Type B pancreatic cell (in vitro differentiated cells): ENCODE results near the gene TDRD12. TPM values are rescaled to one million over a fixed set of nuclear protein-coding genes. Genes with fewer than 3 reads are reported as not detected.

ENCODE experiments used
- DNase-seq: peaks from one replicate; pipeline ENCODE4 v3.0.0; 2021; ENCODE audit warnings: mixed read lengths; ENCODE audit not compliant: unreplicated experiment; ENCODE audit errors: extremely low spot score
- H3K27ac Mint-ChIP-seq: 2 replicates; pipeline ENCODE4 v1.8.0; 2021; ENCODE audit warnings: mild to moderate bottlenecking, mixed read lengths
- H3K27me3 Mint-ChIP-seq: 2 replicates; pipeline ENCODE4 v1.8.0; 2021; ENCODE audit warnings: mixed read lengths
- H3K36me3 Mint-ChIP-seq: 2 replicates; pipeline ENCODE4 v1.8.0; 2021; ENCODE audit warnings: mixed read lengths
- H3K4me1 Mint-ChIP-seq: one replicate; pipeline ENCODE4 v1.8.0; 2021; ENCODE audit warnings: mixed read lengths; ENCODE audit not compliant: unreplicated experiment
- H3K4me3 Mint-ChIP-seq: 2 replicates; pipeline ENCODE4 v1.8.0; 2021; ENCODE audit warnings: mild to moderate bottlenecking, mixed read lengths
- H3K9me3 Mint-ChIP-seq: 2 replicates; pipeline ENCODE4 v1.8.0; 2021; ENCODE audit warnings: mixed read lengths
- total RNA-seq: library from RNA; stranded (reverse); gene quantifications from 2 replicates; pipeline ENCODE4 v1.2.1, GENCODE V29; 2021; ENCODE audit warnings: low replicate concordance
- TF ChIP-seq, protein P1 (sequence below): fragments of 200-600 bp; sonication (generic); conservative IDR thresholded peaks from 2 replicates; pipeline ENCODE4 v1.5.0; 2021; ENCODE audit warnings: antibody characterized with exemption, mild to moderate bottlenecking

TDRD12 gene
- total RNA-seq, 1 donor from 2014 or later = 0.24 TPM

DNA sequence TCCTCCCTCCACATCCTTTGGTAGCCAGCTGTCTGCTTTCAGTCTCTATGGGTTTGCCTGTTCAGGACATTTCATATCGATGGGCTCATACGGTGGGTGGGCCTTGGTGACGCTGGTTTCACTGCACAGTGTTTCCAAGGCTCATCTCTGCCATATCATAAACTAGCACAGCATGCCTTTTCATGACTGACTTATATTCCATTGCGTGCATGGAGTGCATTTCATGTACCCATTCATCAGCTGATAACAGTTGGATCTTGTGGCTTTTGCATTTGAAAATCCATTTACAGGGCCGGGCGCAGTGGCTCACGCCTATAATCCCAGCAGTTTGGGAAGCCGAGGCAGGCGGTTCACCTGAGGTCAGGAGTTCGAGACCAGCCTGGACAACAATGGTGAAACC lies 69.9 kb downstream of the TDRD12 start:
- Mint-ChIP-seq H3K4me1 (peaks cover 7% of the 10 kb centered on the region), H3K36me3 (no peaks in the 10 kb centered on the region), H3K9me3 (no peaks in the 10 kb centered on the region), H3K27me3 (peaks cover 3% of the 10 kb centered on the region), H3K4me3 (no peak overlapping the region), H3K27ac (no peak overlapping the region)
- DNase-seq = no peak
- TF ChIP-seq, protein P1, sequence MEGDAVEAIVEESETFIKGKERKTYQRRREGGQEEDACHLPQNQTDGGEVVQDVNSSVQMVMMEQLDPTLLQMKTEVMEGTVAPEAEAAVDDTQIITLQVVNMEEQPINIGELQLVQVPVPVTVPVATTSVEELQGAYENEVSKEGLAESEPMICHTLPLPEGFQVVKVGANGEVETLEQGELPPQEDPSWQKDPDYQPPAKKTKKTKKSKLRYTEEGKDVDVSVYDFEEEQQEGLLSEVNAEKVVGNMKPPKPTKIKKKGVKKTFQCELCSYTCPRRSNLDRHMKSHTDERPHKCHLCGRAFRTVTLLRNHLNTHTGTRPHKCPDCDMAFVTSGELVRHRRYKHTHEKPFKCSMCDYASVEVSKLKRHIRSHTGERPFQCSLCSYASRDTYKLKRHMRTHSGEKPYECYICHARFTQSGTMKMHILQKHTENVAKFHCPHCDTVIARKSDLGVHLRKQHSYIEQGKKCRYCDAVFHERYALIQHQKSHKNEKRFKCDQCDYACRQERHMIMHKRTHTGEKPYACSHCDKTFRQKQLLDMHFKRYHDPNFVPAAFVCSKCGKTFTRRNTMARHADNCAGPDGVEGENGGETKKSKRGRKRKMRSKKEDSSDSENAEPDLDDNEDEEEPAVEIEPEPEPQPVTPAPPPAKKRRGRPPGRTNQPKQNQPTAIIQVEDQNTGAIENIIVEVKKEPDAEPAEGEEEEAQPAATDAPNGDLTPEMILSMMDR = no peak

DNA sequence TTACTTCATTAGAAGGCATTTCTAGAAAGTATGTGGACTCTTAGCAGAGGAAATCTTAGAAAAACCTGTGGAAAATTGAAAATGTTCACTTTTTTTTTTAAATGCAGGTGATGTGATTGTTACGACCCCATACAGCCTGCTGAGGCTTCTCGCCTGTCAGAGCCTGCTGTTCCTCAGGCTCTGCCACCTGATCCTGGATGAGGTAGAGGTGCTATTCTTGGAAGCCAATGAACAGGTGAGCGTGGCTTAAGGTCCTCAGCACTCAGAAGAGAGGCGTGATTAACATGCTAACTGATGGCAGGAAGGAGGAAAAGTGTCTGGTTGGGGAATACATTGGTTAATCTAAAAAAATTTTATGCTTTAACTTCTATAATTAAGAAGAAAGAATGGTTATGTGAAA lies 78.6 kb downstream of the TDRD12 start:
- no peaks in the 10 kb centered on the region for H3K9me3 Mint-ChIP-seq
- TF ChIP-seq, protein P1 = no peak
- H3K36me3 Mint-ChIP-seq = no peaks in the 10 kb centered on the region
- H3K27ac Mint-ChIP-seq = no peak overlapping the region
- H3K4me3 Mint-ChIP-seq = no peak overlapping the region
- H3K27me3 Mint-ChIP-seq = no peaks in the 10 kb centered on the region
- peaks cover 4% of the 10 kb centered on the region for H3K4me1 Mint-ChIP-seq
- DNase-seq = no peak

DNA sequence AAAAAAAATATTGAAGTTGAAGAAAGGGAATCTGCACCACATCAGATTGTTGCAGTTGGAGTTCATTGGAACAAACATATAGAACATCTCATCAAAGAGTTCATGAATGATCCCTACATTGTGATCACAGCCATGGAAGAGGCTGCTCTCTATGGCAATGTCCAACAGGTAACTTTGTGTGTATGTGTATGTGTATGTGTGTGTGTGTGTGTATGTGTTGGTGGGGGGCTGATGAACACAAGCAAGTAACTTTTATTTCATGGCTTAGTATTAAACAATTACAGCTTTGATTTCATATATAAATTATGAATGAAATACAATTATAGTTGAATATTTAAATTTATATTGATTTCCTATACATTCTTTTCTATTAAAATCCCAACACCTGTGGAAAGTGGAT lies 80.6 kb downstream of the TDRD12 start:
- TF ChIP-seq, protein P1 = no peak
- no peak for DNase-seq
- no peaks in the 10 kb centered on the region for H3K36me3 Mint-ChIP-seq
- no peak overlapping the region for H3K27ac Mint-ChIP-seq
- no peaks in the 10 kb centered on the region for H3K27me3 Mint-ChIP-seq
- no peaks in the 10 kb centered on the region for H3K9me3 Mint-ChIP-seq
- no peak overlapping the region for H3K4me3 Mint-ChIP-seq
- H3K4me1 Mint-ChIP-seq = peaks cover 4% of the 10 kb centered on the region

DNA sequence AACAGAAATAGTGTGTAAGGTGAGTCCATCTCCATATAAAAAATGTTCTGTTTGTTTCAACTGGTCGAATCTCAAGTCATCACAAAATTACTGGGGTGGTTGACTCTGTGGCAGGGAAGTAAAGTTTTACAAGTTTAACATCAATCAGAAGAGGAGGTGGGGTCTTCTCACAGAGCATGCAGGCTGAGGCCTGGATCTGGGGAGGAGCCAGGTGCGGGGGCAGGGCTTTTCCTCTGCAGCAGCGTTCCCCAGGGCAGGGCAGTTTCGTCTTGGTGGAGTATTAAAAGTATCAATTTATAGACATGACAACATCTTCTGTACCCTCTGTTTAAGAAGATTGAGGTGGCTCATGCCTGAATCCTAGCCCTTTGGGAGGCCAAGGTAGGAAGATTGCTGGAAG lies 81.2 kb downstream of the TDRD12 start:
- no peak overlapping the region for H3K27ac Mint-ChIP-seq
- H3K4me1 Mint-ChIP-seq = peaks cover 4% of the 10 kb centered on the region
- DNase-seq = no peak
- TF ChIP-seq, protein P1 = no peak
- no peaks in the 10 kb centered on the region for H3K36me3 Mint-ChIP-seq
- H3K27me3 Mint-ChIP-seq = no peaks in the 10 kb centered on the region
- H3K9me3 Mint-ChIP-seq = no peaks in the 10 kb centered on the region
- no peak overlapping the region for H3K4me3 Mint-ChIP-seq

DNA sequence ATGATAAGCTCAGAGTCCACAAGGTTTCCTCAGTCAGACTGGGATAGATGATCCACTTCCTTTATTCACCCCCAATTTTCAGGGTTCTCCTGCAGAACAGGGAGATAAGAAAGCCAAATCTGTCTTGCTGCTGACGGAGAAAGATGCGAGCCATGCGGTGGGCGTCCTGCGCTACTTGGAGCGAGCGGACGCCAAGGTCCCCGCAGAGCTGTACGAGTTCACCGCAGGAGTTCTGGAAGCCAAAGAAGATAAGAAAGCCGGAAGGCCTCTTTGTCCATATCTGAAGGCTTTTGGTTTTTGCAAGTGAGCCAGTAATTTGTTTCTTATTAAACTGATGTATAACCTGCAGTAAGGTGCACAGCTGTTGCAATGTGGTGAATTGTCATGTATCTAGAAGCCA lies 83.3 kb downstream of the TDRD12 start:
- no peaks in the 10 kb centered on the region for H3K36me3 Mint-ChIP-seq
- H3K27me3 Mint-ChIP-seq = no peaks in the 10 kb centered on the region
- peaks cover 4% of the 10 kb centered on the region for H3K4me1 Mint-ChIP-seq
- H3K4me3 Mint-ChIP-seq = no peak overlapping the region
- no peak overlapping the region for H3K27ac Mint-ChIP-seq
- H3K9me3 Mint-ChIP-seq = no peaks in the 10 kb centered on the region
- DNase-seq = no peak
- TF ChIP-seq, protein P1 = no peak

DNA sequence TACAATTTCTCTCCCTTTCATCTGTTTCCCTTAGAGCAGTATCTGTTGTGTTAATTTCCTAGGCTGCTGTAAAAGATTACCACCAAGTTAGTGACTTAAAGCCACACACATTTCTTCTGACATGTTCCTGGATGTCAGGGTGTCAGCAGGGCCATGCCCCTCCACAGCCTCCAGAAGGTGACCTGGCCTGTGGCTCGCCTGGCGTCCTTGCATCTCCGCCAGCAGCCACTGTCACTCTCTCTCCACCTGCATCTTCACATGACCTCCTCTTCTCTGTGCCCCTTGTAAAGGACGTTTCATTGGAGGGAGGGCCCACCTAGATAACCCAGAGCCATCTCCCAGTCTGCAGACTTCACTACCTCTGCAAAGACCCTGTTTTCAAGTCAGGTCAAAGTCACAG lies 88.7 kb downstream of the TDRD12 start:
- TF ChIP-seq, protein P1 = no peak
- DNase-seq = no peak
- no peaks in the 10 kb centered on the region for H3K9me3 Mint-ChIP-seq
- H3K27ac Mint-ChIP-seq = no peak overlapping the region
- no peaks in the 10 kb centered on the region for H3K4me1 Mint-ChIP-seq
- no peaks in the 10 kb centered on the region for H3K36me3 Mint-ChIP-seq
- H3K27me3 Mint-ChIP-seq = no peaks in the 10 kb centered on the region
- no peak overlapping the region for H3K4me3 Mint-ChIP-seq
